SK-N-SH treated with all-trans-retinoic acid at 6 μM for 48 hours (cell line): ENCODE data around the gene SDK2.

Source experiments
- ATAC-seq: fragments of 200-7000 bp; cut with Tn5 transposase; 3 replicates; pipeline ENCODE4 v1.9.1; 2020; ENCODE audit warnings: mild to moderate bottlenecking, moderate library complexity
- ARNTL ChIP-seq: fragments of 450-650 bp; formaldehyde crosslinking; IDR thresholded peaks from 2 replicates; pipeline ENCODE4 v1.5.0; 2020; ENCODE audit warnings: low read depth, mild to moderate bottlenecking, moderate library complexity, borderline replicate concordance
- BACH2 ChIP-seq: fragments of 250-450 bp; sonication (Bioruptor Pico); IDR thresholded peaks from 2 replicates; pipeline ENCODE4 v1.9.0; 2021; ENCODE audit warnings: mild to moderate bottlenecking, borderline replicate concordance
- CSDC2 ChIP-seq: fragments of 250-450 bp; sonication (Bioruptor Pico); IDR thresholded peaks from 2 replicates; pipeline ENCODE4 v1.5.0; 2020; ENCODE audit warnings: mild to moderate bottlenecking, moderate library complexity
- ESRRG ChIP-seq: fragments of 250-450 bp; sonication (Bioruptor Pico); IDR thresholded peaks from 2 replicates; pipeline ENCODE4 v1.6.1; 2021; ENCODE audit warnings: mild to moderate bottlenecking
- GLIS3 ChIP-seq: fragments of 250-450 bp; sonication (Bioruptor Pico); IDR thresholded peaks from 2 replicates; pipeline ENCODE4 v1.5.0; 2020; ENCODE audit warnings: mild to moderate bottlenecking, moderate library complexity
- ISL1 ChIP-seq: fragments of 250-450 bp; sonication (Bioruptor Pico); IDR thresholded peaks from 2 replicates; pipeline ENCODE4 v2.1.2; 2022; ENCODE audit warnings: mild to moderate bottlenecking, moderate library complexity
- OSR1 ChIP-seq: fragments of 250-450 bp; sonication (Bioruptor Pico); IDR thresholded peaks from 2 replicates; pipeline ENCODE4 v1.8.0; 2022; ENCODE audit warnings: moderate library complexity, mild to moderate bottlenecking, inconsistent platforms
- PPARA ChIP-seq: fragments of 250-450 bp; sonication (Bioruptor Pico); IDR thresholded peaks from 2 replicates; pipeline ENCODE4 v1.5.0; 2020; ENCODE audit warnings: mild to moderate bottlenecking, borderline replicate concordance
- SNAI2 ChIP-seq: fragments of 250-450 bp; sonication (Bioruptor Pico); IDR thresholded peaks from 2 replicates; pipeline ENCODE4 v1.5.0; 2020; ENCODE audit warnings: mild to moderate bottlenecking, moderate library complexity
- TOX ChIP-seq: fragments of 250-450 bp; sonication (Bioruptor Pico); IDR thresholded peaks from 2 replicates; pipeline ENCODE4 v1.8.0; 2021; ENCODE audit warnings: mild to moderate bottlenecking, moderate library complexity, borderline replicate concordance
- ZC3H10 ChIP-seq: fragments of 250-450 bp; sonication (Bioruptor Pico); IDR thresholded peaks from 2 replicates; pipeline ENCODE4 v1.5.1; 2021; ENCODE audit warnings: mild to moderate bottlenecking, moderate library complexity
- ZFP3 ChIP-seq: fragments of 250-450 bp; sonication (Bioruptor Pico); IDR thresholded peaks from 2 replicates; pipeline ENCODE4 v1.5.0; 2020; ENCODE audit warnings: mild to moderate bottlenecking, moderate library complexity
- ZNF565 ChIP-seq: fragments of 450-650 bp; formaldehyde crosslinking; conservative IDR thresholded peaks from 2 replicates; pipeline ENCODE4 v1.5.0; 2020; ENCODE audit warnings: low read depth, mild to moderate bottlenecking, moderate library complexity
- ZNF70 ChIP-seq: fragments of 450-650 bp; formaldehyde crosslinking; IDR thresholded peaks from 2 replicates; pipeline ENCODE4 v1.5.0; 2020; ENCODE audit warnings: mild to moderate bottlenecking, moderate library complexity
- ZNF8 ChIP-seq: fragments of 450-650 bp; formaldehyde crosslinking; IDR thresholded peaks from 2 replicates; pipeline ENCODE4 v1.5.0; 2020; ENCODE audit warnings: mild to moderate bottlenecking, moderate library complexity
- TF ChIP-seq, protein P1 (sequence below): fragments of 250-450 bp; sonication (Bioruptor Pico); IDR thresholded peaks from 2 replicates; pipeline ENCODE4 v1.5.0; 2020; ENCODE audit warnings: mild to moderate bottlenecking, moderate library complexity
- TF ChIP-seq, protein P2 (sequence below): fragments of 250-450 bp; sonication (Bioruptor Pico); IDR thresholded peaks from 2 replicates; pipeline ENCODE4 v1.5.1; 2020; ENCODE audit warnings: low read depth, mild to moderate bottlenecking, moderate library complexity
- TF ChIP-seq, protein P3 (sequence below): fragments of 250-450 bp; sonication (Bioruptor Pico); IDR thresholded peaks from 2 replicates; pipeline ENCODE4 v1.8.0; 2021; ENCODE audit warnings: low read depth, mild to moderate bottlenecking, moderate library complexity, borderline replicate concordance
- TF ChIP-seq, protein P4 (sequence below): fragments of 250-450 bp; sonication (Bioruptor Pico); IDR thresholded peaks from 2 replicates; pipeline ENCODE4 v1.5.1; 2021; ENCODE audit warnings: mild to moderate bottlenecking, moderate library complexity

The SDK2 gene

DNA sequence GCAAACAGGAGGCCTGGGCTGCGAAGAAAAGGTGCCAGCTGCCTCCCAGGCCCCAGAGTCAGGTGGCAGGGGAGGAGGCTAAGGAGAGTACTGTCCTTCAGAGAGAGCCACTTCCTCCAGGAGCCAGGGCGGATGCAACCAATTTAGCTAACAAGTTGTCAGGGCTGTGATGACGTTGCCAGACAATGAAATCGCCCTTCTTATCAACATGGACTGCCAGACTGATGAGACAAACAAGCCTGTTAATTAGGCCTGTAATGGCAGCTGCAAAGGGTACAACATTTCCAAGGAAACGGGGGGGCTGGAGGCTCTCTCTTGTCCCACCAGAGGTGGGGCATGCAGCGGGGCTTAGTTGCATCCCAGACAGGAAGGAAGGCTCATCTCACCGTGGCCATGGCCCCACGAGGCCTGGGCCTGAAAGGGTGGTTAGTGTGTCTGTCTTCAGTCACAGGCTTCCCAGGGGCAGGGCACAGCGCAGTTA, 111.8 kb downstream of the SDK2 start (continued):
- TF ChIP-seq, protein P1, sequence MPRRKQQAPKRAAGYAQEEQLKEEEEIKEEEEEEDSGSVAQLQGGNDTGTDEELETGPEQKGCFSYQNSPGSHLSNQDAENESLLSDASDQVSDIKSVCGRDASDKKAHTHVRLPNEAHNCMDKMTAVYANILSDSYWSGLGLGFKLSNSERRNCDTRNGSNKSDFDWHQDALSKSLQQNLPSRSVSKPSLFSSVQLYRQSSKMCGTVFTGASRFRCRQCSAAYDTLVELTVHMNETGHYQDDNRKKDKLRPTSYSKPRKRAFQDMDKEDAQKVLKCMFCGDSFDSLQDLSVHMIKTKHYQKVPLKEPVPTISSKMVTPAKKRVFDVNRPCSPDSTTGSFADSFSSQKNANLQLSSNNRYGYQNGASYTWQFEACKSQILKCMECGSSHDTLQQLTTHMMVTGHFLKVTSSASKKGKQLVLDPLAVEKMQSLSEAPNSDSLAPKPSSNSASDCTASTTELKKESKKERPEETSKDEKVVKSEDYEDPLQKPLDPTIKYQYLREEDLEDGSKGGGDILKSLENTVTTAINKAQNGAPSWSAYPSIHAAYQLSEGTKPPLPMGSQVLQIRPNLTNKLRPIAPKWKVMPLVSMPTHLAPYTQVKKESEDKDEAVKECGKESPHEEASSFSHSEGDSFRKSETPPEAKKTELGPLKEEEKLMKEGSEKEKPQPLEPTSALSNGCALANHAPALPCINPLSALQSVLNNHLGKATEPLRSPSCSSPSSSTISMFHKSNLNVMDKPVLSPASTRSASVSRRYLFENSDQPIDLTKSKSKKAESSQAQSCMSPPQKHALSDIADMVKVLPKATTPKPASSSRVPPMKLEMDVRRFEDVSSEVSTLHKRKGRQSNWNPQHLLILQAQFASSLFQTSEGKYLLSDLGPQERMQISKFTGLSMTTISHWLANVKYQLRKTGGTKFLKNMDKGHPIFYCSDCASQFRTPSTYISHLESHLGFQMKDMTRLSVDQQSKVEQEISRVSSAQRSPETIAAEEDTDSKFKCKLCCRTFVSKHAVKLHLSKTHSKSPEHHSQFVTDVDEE (CRISPR knock-in tag) = peak; percentile 91
- TF ChIP-seq ESRRG (CRISPR knock-in tag) (no peak), GLIS3 (CRISPR knock-in tag) (no peak), PPARA (CRISPR knock-in tag) (no peak), TOX (CRISPR knock-in tag) (no peak), ZFP3 (CRISPR knock-in tag) (peak; percentile 40; the same call in 1 of the 2 replicates), ISL1 (peak; percentile 18; the same call in 1 of the 2 replicates), OSR1 (CRISPR knock-in tag) (no peak), ARNTL (no peak), CSDC2 (no peak), ZNF565 (0 out of 2 replicates have a peak, but pooled peaks have one; percentile 26), ZC3H10 (no peak), SNAI2 (CRISPR knock-in tag) (peak; percentile 83; the same call in 1 of the 2 replicates), BACH2 (CRISPR knock-in tag) (no peak), ZNF70 (CRISPR knock-in tag) (no peak)
- TF ChIP-seq, protein P2, sequence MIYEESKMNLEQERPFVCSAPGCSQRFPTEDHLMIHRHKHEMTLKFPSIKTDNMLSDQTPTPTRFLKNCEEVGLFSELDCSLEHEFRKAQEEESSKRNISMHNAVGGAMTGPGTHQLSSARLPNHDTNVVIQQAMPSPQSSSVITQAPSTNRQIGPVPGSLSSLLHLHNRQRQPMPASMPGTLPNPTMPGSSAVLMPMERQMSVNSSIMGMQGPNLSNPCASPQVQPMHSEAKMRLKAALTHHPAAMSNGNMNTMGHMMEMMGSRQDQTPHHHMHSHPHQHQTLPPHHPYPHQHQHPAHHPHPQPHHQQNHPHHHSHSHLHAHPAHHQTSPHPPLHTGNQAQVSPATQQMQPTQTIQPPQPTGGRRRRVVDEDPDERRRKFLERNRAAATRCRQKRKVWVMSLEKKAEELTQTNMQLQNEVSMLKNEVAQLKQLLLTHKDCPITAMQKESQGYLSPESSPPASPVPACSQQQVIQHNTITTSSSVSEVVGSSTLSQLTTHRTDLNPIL = no peak; the same call in 1 of the 2 replicates
- TF ChIP-seq, all 23 proteins: peak for 7

DNA sequence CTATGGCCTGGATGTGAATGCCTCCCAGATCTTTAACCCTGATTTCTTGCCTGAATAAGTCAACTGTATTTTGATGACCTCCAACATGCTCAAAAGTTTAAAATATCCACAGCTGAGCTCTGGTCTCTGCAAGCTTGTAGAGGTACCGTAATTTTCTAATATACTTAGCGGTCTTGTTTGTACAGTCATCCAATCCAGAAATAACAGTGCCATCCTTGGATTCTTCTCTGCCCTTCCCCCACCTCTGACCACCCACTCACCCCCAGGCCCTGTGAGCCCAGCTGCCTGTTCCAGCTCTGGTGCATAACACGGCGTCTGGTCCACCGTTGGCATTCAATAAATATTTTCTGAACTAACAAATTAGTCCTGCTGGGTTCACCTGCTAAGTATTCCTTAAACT, 113.1 kb downstream of the SDK2 start:
- no peak for ATAC-seq
- TF ChIP-seq PPARA (CRISPR knock-in tag) (no peak), BACH2 (CRISPR knock-in tag) (no peak)

DNA sequence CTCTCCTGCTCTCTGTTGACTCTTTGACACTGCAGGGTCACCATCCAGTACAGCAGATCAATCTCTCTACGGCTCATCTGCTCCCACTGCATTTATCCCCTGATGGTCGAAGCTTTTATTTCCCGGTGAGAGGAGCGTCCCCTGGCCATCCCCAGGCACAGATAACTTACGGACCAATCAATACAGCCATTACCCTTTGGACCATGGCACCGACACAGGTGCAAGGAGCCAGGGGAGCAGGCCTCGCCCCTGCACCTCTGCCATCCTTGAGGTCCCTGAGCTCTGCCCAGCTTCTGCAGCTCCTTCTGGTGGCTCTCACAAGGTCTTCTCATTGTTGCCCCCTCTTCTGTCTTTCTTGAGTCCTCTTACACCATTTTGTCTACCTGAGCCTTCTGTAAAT, 115.6 kb downstream of the SDK2 start:
- no peak for TF ChIP-seq ZNF70 (CRISPR knock-in tag)
- TF ChIP-seq ESRRG (CRISPR knock-in tag) = no peak
- TF ChIP-seq, protein P3, sequence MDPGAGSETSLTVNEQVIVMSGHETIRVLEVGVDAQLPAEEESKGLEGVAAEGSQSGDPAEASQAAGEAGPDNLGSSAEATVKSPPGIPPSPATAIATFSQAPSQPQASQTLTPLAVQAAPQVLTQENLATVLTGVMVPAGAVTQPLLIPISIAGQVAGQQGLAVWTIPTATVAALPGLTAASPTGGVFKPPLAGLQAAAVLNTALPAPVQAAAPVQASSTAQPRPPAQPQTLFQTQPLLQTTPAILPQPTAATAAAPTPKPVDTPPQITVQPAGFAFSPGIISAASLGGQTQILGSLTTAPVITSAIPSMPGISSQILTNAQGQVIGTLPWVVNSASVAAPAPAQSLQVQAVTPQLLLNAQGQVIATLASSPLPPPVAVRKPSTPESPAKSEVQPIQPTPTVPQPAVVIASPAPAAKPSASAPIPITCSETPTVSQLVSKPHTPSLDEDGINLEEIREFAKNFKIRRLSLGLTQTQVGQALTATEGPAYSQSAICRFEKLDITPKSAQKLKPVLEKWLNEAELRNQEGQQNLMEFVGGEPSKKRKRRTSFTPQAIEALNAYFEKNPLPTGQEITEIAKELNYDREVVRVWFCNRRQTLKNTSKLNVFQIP (CRISPR knock-in tag) = no peak
- TF ChIP-seq ZC3H10 = no peak
- no peak for ATAC-seq

DNA sequence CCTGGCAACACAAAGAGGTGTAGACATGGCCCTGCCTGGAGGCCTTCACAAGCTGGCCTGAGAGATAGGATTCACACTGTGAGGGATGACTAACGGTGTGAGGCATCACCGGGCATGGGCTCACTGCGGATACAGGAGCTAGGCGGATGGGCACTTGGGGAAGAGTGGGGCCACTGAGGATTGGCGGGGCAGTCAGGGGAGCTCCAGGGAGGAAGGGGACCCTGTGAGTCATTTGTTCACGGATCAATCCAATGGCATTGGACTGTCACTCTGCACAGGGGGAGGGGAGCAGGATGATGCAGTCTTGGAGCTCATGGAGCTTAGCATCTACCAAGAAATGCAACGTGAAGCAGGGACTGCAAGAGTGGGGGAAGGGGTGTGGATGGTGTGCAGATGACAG, 117.3 kb downstream of the SDK2 start:
- ATAC-seq = no peak
- TF ChIP-seq ZNF565 = no peak
- TF ChIP-seq, protein P1 (CRISPR knock-in tag) = no peak
- no peak for TF ChIP-seq ARNTL
- TF ChIP-seq TOX (CRISPR knock-in tag) = no peak
- no peak for TF ChIP-seq OSR1 (CRISPR knock-in tag)
- TF ChIP-seq BACH2 (CRISPR knock-in tag) = no peak
- no peak for TF ChIP-seq ESRRG (CRISPR knock-in tag)
- no peak for TF ChIP-seq ZNF8 (CRISPR knock-in tag)
- TF ChIP-seq, protein P4, sequence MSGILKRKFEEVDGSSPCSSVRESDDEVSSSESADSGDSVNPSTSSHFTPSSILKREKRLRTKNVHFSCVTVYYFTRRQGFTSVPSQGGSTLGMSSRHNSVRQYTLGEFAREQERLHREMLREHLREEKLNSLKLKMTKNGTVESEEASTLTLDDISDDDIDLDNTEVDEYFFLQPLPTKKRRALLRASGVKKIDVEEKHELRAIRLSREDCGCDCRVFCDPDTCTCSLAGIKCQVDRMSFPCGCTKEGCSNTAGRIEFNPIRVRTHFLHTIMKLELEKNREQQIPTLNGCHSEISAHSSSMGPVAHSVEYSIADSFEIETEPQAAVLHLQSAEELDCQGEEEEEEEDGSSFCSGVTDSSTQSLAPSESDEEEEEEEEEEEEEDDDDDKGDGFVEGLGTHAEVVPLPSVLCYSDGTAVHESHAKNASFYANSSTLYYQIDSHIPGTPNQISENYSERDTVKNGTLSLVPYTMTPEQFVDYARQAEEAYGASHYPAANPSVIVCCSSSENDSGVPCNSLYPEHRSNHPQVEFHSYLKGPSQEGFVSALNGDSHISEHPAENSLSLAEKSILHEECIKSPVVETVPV = no peak
- no peak for TF ChIP-seq SNAI2 (CRISPR knock-in tag)
